Spinal cord (tissue), 10 donors: Measurements from ENCODE around the gene ABHD5. TPM values are rescaled to one million over a fixed set of nuclear protein-coding genes. Genes with fewer than 3 reads are reported as not detected.
A peak's percentile ranks its signal among the peaks of the same experiment; 100 is the strongest.
"Not testable (repeated sequence)": the region's sequence is repeated elsewhere in the genome, so short reads cannot be mapped to it uniquely, and the experiment has no call there.

Experiments used
- DNase-seq, 6 donors: peaks; one replicate each; pipeline versions ENCODE4 v3.0.0 to v3.0.0-alpha.2; 2013 to 2015; ENCODE audit warnings: low spot score in 6 of 6, low read depth in 4 of 6
- H3K27ac ChIP-seq: one replicate; pipeline ENCODE4 v1.5.1; 2013; ENCODE audit warnings: low read depth, low read length, control low read depth
- H3K27me3 ChIP-seq: one replicate; pipeline ENCODE4 v1.6.1; 2013; ENCODE audit warnings: low read length; ENCODE audit not compliant: control insufficient read depth, insufficient read depth
- H3K36me3 ChIP-seq: one replicate; pipeline ENCODE4 v1.6.1; 2013; ENCODE audit warnings: low read length; ENCODE audit not compliant: control insufficient read depth, insufficient read depth
- H3K4me1 ChIP-seq: one replicate; pipeline ENCODE4 v1.6.1; 2013; ENCODE audit warnings: low read length; ENCODE audit not compliant: control insufficient read depth, insufficient read depth
- H3K4me3 ChIP-seq: one replicate; pipeline ENCODE4 v1.5.1; 2013; ENCODE audit warnings: low read depth, low read length, control low read depth
- H3K9me3 ChIP-seq: one replicate; pipeline ENCODE4 v1.6.1; 2013; ENCODE audit warnings: low read length; ENCODE audit not compliant: control insufficient read depth, insufficient read depth
- WGBS: methylation state at CpG from one replicate; pipeline ENCODE4 v1.1.5; 2013; ENCODE audit warnings: missing lambda C conversion rate; ENCODE audit not compliant: insufficient coverage; 5-methylcytosine and 5-hydroxymethylcytosine counted together
- long read RNA-seq, 4 donors: transcript quantifications; one replicate each; lab custom pipeline, GENCODE V29; 2026
- polyA plus RNA-seq, 2 donors: library from polyadenylated mRNA; unstranded; fragments of 120-200 nt; gene quantifications; one replicate each; pipeline ENCODE4 v1.2.1, GENCODE V29; 2013; ENCODE audit not compliant: insufficient read length in 2 of 2
- total RNA-seq, 2 donors: library from RNA; depleted of rRNA in 1 of 2; stranded (reverse); fragments of 120-200 nt in 1 of 2; fragments of >200 nt in 1 of 2; gene quantifications; one replicate each; pipeline versions ENCODE4 v1.2.3 to v1.2.4, GENCODE V29; 2013 to 2014
- donor health status: healthy.

Gene ABHD5
- total RNA-seq (10 to 100 TPM; 28.9 to 34.8 TPM), polyA plus RNA-seq (10 to 100 TPM; 28.8 to 40.4 TPM)
- long read RNA-seq, donor 1, full-length matches to known transcripts: 13 of 13 reads
- long read RNA-seq, donor 1, partial matches to known transcripts: 0 of 13 reads
- long read RNA-seq, donor 1, other reads (novel, unspliced or antisense): 0 of 13 reads
- long read RNA-seq, donor 2, full-length matches to known transcripts: 3 of 3 reads
- long read RNA-seq, donor 2, partial matches to known transcripts: 0 of 3 reads
- long read RNA-seq, donor 2, other reads (novel, unspliced or antisense): 0 of 3 reads
- long read RNA-seq, donor 3, full-length matches to known transcripts: 4 of 4 reads
- long read RNA-seq, donor 3, partial matches to known transcripts: 0 of 4 reads
- long read RNA-seq, donor 3, other reads (novel, unspliced or antisense): 0 of 4 reads
- long read RNA-seq, donor 4, full-length matches to known transcripts: 3 of 3 reads
- long read RNA-seq, donor 4, partial matches to known transcripts: 0 of 3 reads
- long read RNA-seq, donor 4, other reads (novel, unspliced or antisense): 0 of 3 reads

DNA sequence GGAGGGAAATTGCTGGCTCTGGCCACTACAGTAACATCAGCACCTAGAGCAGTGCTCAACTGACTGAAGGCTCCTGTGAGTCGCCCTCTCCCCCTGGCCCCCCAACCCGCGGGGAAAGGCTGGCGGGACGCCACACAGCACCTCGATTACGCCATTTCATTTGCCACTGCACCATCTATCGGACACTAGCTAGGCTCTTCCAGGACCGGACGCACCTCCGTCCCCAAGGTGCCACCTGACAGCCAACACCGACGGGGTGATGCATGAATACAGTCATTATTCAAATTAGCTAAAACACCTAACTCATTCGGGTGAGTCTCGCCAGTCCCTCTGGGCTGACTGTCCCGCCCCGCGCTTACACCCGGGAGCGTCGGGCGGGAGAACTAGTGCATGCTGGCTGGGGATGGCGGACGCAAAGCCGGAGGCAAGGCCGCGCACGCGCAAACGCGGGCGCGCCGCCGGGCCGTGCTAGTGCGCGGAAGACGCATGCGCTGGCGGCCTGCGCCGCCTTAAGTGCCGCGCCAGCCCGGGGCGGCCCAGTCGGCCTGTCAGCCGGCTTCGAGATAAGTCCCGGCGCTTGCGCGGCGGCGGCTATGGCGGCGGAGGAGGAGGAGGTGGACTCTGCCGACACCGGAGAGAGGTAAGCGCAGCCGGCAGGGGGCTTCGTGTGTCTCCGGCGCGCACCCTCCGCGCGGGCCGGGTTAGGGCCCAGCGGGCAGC is at the start of gene ABHD5:
Gene ABHD5, plus strand, starts transcription at position 539 of the 720 bp plus-strand sequence. Its CDS starts 55 bp downstream, at position 594.
- peak within 1 kb of the TSS; percentile 70 for H3K27ac ChIP-seq
- peak; percentile 84 to 98 (median 93) for DNase-seq
- no peaks in the 10 kb centered on the region for H3K9me3 ChIP-seq
- peaks cover 8% of the 10 kb centered on the region for H3K4me1 ChIP-seq
- under 1% methylated on average over 69 of the region's 71 CpGs for WGBS
- H3K4me3 ChIP-seq: peak within 1 kb of the TSS; percentile 75
- no peaks in the 10 kb centered on the region for H3K27me3 ChIP-seq
- H3K36me3 ChIP-seq: no peaks in the 10 kb centered on the region

DNA sequence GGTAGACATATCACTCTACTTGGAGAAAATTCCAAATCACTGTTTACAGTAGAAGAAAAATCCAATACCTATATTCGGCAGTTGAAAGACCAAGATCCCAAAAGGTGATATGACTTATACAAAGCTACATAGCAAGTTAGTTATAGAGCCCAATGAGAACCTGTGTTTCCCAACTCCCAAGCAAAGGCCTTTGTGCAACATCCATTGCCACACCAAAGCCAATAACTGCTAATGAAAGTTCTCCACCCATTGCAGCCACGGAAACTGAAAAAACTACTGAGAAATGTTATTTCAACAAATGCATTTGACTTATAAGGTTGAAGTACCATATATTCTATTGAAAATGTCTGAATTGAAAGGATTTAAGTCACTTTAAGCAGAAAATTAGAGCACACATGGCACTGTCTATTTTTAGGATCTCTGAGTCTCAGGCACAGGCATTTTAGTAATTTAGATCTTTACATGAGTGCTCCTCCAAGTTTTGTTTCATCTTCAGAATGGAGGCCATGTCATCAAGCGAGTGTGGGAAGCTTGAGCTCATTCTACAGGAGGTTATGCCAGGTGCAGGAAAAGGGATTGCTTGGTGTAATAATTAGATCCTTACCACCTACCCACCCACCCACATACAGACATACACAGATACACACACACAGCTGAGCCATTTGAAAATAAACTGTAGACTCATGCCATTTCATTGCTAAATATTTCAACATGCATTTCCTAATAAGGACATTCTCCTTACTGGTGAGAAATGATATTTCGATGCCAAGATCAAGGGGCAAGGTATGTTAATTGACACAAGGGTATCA is 49.2 kb upstream of the ABHD5 start:
- Histone ChIP-seq H3K27ac (no peak overlapping the region), H3K36me3 (no peaks in the 10 kb centered on the region), H3K27me3 (no peaks in the 10 kb centered on the region), H3K4me3 (no peak overlapping the region), H3K9me3 (no peaks in the 10 kb centered on the region), H3K4me1 (no peaks in the 10 kb centered on the region)
- no CpG with 5 or more reads among the region's 4 CpGs for WGBS
- DNase-seq: no peak

DNA sequence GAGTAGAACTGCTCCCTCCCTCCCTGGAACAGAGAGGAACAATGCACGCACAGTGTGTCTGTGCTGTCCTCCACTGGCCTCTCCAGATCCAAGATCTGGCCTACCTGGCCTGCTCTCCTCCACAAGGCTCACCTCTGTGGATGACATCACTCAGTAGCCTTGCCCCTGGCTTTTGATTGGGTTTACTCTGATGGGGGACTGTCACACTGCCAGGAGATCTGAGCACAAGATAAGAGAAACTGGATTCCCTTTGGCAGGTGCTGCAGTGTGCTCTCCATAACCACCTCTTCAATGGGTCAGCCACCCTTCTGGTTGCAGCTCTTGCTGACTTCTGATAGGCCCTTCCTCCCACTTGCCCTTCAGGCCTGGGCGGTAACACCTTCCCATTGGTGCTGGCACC is 46.3 kb upstream of the ABHD5 start:
- H3K27ac ChIP-seq: no peak overlapping the region
- no peaks in the 10 kb centered on the region for H3K9me3 ChIP-seq
- no peak overlapping the region for H3K4me3 ChIP-seq
- H3K4me1 ChIP-seq: no peaks in the 10 kb centered on the region
- H3K36me3 ChIP-seq: no peaks in the 10 kb centered on the region
- 95% methylated on average over 2 of the region's 2 CpGs for WGBS
- no peaks in the 10 kb centered on the region for H3K27me3 ChIP-seq
- no peak for DNase-seq

DNA sequence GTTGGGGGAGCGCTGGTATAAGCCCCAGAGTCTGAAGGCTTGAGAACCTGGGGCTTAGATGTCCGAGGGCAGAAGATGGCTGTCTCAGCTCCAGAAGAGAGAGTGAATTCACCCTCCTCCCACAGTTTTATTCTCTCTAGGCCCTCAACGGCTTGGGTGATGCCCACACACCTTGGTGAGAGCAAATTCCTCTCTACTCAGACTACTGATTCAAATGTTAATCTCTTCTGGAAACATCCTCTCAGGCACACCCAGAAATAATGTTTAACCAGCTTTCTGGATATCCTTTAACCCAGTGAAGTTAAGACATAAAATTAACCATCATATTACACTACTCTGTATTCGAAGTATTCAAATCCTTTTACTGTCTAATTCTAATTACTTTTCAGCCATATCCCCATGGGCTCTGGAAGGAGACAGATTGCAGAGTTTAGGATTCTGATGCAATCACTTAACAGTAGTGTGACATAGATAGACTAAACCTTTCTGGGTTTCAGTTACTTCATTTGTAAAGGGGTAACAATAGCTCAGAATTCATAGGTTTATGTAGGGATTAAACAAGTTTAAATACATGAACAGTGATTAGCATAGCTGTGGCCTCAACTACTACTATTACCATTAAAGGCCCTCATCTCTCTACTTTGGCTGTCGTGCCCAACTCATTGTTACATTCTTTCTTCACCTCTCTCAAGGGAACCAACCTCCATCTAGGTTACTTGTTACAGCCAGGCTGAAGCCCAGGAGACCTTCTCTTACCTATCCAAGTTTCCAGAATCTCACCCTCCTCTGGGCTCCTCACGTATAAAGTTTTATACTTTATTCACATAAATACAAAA is 43.2 kb upstream of the ABHD5 start:
- no peak for DNase-seq
- no peaks in the 10 kb centered on the region for H3K9me3 ChIP-seq
- 76% methylated on average over 4 of the region's 6 CpGs for WGBS
- no peaks in the 10 kb centered on the region for H3K27me3 ChIP-seq
- no peak overlapping the region for H3K27ac ChIP-seq
- peaks cover 4% of the 10 kb centered on the region for H3K4me1 ChIP-seq
- H3K36me3 ChIP-seq: no peaks in the 10 kb centered on the region
- no peak overlapping the region for H3K4me3 ChIP-seq

DNA sequence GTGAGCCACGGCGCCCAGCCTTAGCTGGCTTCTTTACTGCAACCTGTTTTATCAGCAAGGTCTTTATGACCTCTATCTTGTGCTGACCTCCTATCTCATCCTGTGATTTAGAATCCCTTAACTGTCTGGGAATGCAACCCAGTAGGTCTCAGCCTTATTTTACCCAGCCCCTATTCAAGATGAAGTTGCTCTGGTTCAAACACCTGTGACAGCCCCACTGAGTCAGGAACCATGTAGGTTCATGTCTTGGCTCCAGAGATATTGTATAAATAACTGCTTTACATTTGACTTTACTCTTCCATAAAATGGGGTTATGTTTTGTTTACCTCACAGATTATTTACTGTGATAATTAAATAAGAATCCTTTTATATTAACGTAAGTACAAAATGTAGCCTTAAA is 41.8 kb upstream of the ABHD5 start:
- H3K4me3 ChIP-seq: no peak overlapping the region
- no peak overlapping the region for H3K27ac ChIP-seq
- H3K27me3 ChIP-seq: no peaks in the 10 kb centered on the region
- 100% methylated on average over 2 of the region's 3 CpGs for WGBS
- H3K36me3 ChIP-seq: no peaks in the 10 kb centered on the region
- DNase-seq: no peak
- no peaks in the 10 kb centered on the region for H3K9me3 ChIP-seq
- peaks cover 4% of the 10 kb centered on the region for H3K4me1 ChIP-seq

DNA sequence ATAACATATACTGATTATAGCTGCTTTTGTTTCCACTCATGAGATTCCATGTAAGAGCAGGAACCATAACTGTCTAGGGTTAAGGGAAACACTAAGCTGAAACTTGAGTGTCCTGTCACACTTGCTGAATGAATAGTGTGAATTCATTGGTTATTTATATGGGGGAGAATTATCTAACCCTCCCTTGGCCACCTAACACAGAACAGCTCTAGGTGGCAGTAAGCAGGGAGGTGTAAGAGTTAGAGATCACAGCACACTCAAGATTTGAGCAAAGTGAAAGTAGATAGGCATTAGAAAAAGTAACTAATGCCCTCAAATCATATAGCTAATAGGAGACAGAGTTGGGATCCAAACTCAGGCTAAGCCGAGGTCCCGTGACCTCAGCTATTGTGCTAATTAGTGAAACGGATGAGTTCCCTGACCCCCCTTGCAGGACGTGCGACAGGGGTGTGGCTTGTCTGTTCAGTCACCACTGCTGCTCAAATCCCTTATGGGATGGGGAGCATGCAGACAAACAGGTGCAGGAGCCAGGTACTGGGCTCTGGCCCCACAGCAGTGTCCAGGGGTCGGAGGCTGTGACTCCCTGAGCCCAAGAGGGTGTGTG is 41.3 kb upstream of the ABHD5 start:
- Histone ChIP-seq H3K4me1 (peaks cover 4% of the 10 kb centered on the region), H3K36me3 (no peaks in the 10 kb centered on the region), H3K27me3 (no peaks in the 10 kb centered on the region), H3K4me3 (no peak overlapping the region), H3K27ac (no peak overlapping the region), H3K9me3 (no peaks in the 10 kb centered on the region)
- whole genome bisulfite sequencing: 39% methylated on average over 6 of the region's 6 CpGs
- no peak for DNase-seq

DNA sequence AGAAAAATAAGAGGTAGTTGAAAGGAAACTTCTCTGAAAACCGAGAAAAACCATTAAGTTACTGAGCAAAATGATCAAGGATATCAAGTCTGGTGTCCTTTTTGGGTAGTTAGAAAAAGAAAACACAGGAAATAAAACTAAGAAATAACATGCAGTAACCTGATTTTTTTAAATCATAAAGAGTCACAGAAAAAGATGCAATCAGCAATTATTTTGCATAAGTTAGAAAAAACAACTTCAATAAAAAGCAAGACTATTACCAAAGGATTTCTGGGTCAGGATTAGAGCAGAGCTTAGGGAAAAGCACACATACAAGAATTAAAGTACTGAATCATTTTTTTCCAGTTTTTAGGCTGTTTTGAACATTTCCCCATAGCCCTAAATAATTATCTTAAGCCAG is 40.4 kb upstream of the ABHD5 start:
- WGBS: no CpG with 5 or more reads among the region's 1 CpG
- Histone ChIP-seq H3K27me3 (no peaks in the 10 kb centered on the region), H3K4me3 (no peak overlapping the region), H3K27ac (no peak overlapping the region), H3K4me1 (peaks cover 4% of the 10 kb centered on the region), H3K36me3 (no peaks in the 10 kb centered on the region), H3K9me3 (no peaks in the 10 kb centered on the region)
- DNase-seq: no peak

DNA sequence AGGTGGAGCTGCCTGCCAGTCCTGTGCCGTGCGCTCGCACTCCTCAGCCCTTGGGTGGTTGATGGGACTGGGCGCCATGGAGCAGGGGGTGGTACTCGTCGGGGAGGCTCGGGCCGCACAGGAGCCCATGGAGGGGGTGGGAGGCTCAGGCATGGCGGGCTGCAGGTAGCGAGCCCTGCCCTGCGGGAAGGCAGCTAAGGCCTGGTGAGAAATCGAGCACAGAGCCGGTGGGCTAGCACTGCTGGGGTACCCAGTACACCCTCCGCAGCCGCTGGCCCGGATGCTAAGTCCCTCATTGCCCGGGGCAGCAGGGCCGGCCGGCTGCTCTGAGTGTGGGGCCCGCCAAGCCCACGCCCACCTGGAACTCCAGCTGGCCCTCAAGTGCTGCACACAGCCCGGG is 34.3 kb upstream of the ABHD5 start:
- not testable (repeated sequence) for H3K9me3 ChIP-seq, H3K4me3 ChIP-seq, H3K4me1 ChIP-seq, H3K27me3 ChIP-seq, DNase-seq, H3K27ac ChIP-seq, H3K36me3 ChIP-seq
- 97% methylated on average over 18 of the region's 22 CpGs for WGBS
